VCaP (cell line): ENCODE results near the gene RTCB.

Source experiments
- H3K27ac ChIP-seq: fragments of 450-650 bp; 2 replicates; pipeline ENCODE4 v1.5.1; 2017
- TF ChIP-seq, protein P1 (sequence below): fragments of 450-650 bp; conservative IDR thresholded peaks from 2 replicates; pipeline ENCODE4 v1.5.1; 2017; ENCODE audit warnings: mild to moderate bottlenecking, moderate library complexity

The RTCB gene

DNA sequence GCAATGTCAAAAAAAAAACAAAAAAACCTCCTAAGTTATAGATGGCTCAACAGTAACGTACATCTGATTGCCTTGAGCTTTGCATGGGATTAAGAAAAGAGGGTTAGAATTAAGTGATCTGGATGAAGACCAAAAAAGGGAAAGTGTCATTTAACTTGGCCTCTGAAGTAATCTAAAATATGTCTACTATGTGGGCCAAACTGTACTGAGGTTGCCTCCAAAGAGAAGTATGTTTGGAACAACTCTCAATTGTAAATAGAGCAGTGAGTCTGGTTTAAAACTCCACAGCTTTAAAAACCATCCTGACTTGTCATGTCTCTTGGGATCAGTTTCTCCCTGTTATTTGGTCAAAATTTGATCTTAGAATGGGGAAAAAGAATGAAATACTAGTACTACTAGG is 11.6 kb upstream of the RTCB start:
- TF ChIP-seq, protein P1, sequence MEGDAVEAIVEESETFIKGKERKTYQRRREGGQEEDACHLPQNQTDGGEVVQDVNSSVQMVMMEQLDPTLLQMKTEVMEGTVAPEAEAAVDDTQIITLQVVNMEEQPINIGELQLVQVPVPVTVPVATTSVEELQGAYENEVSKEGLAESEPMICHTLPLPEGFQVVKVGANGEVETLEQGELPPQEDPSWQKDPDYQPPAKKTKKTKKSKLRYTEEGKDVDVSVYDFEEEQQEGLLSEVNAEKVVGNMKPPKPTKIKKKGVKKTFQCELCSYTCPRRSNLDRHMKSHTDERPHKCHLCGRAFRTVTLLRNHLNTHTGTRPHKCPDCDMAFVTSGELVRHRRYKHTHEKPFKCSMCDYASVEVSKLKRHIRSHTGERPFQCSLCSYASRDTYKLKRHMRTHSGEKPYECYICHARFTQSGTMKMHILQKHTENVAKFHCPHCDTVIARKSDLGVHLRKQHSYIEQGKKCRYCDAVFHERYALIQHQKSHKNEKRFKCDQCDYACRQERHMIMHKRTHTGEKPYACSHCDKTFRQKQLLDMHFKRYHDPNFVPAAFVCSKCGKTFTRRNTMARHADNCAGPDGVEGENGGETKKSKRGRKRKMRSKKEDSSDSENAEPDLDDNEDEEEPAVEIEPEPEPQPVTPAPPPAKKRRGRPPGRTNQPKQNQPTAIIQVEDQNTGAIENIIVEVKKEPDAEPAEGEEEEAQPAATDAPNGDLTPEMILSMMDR = no peak
- H3K27ac ChIP-seq = no peak overlapping the region

DNA sequence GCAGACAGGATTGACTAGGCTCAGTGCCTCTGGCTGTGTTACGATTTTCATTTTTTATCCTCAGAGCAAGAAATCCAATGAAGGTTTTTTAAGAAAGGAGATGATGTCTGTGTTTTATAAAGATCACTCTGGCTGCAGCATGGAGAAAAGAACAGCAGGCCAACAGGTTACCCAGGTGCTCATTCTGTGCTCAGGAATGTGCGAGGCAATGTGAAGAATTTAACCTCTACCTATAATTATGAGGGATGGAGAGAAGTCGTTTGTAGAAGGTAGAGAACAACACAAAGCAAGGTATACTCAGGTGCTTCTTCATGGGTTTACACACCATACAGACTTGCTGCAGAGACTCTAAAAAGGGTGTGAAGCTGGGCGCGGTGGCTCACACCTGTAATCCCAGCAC is 10.0 kb upstream of the RTCB start:
- TF ChIP-seq, protein P1 = no peak

DNA sequence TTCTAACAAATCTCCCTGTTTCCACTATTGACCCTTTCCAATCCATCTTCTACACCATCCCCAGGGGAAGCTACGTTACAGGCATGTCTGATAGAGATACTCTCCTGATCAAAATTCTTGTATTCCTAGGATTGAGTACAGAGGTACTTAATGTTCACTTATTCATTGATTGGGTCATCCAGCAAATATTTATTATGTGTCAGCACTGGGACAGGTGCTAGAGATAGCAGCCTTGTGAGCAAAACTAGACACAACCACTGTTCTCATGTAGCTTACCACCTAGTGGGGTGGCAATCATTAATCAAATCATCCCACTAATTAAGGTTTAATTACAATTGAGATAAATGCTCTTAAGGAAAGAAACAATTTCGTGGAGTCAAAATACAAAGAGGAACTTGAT is 9.4 kb upstream of the RTCB start:
- H3K27ac ChIP-seq = no peak overlapping the region
- TF ChIP-seq, protein P1 = no peak

More for the DNA sequence above, 10.0 kb upstream of the RTCB start:
- no peak overlapping the region for H3K27ac ChIP-seq

DNA sequence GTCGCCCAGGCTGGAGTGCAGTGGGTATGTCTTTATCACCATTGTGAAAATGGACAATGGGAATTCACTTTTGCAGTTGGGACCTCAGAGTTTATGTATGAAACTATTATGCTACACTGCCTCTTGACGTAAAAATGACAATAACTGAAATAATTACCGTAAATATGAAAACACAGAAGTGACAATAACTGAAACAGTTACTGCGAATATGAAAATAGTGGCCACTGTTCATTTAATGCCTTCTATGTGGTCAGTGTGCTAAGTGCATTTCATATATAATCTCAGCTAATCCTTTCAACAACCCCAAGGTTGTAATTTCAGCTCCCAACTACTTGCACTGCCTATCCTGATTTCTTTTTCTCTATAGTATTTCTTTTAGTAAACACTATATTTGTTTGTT is 5.9 kb upstream of the RTCB start:
- TF ChIP-seq, protein P1 = no peak
- H3K27ac ChIP-seq = no peak overlapping the region

DNA sequence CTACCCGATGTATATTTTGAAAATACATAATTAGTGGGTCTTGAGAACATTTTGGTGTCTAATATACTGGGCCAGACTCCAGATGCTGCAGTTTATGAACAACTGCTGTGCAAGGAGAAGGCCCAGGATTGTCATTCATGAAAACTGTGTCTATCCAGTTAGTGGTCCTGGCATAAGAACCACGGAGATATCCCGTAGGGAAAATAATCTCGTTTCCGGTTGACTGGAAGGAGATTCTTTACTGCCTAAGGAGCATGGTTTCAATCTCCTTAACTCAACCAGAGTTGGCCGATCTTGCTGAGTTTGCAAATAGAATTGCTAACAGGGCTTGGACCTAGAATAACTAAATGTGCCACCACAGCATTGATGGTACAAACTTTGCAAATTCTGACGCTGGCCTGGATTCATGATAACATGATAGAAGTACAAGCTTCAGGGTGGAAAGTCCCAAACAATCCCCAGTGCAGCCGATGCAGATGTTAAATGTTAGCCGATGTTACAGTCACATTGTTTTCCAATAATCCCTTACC is 4.6 kb upstream of the RTCB start:
- H3K27ac ChIP-seq = no peak overlapping the region
- TF ChIP-seq, protein P1 = no peak

DNA sequence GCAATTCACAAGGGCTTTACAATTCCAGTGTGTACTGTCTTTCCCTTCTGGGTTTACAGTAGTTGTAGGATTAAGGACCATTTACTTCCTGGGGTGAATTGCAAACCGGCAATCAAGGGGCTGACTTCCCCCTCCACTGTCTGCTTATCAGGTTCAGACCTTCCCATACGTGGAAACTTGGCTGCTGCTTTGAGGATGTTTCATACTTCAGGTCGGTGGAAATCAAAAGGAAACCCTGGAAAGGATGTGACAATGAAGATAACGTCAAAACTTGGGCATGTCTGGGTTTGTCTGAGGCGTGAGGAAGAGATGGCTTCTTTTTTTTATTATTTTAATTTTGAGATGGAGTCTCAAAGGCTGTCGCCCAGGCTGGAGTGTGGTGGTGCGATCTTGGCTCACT is 2.1 kb upstream of the RTCB start:
- TF ChIP-seq, protein P1 = no peak
- H3K27ac ChIP-seq = no peak overlapping the region

DNA sequence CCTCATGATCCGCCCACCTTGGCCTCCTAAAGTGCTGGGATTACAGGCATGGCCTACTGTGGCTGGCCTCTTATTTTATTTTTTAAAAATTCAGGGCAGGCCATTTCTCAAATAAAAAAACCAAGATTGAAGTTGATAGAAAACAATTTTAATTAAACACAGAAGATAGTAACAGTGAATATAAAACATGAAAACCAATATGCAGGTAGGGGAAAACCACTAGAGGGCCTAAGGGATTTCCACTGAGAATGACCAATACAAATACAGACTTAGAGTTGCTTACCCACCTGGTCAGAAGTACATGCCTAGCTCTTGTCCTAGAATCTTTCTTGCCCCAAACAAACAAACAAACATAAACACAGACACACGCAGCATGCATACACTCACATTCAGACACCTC is 1.7 kb upstream of the RTCB start:
- TF ChIP-seq, protein P1 = peak; percentile 76
- no peak overlapping the region for H3K27ac ChIP-seq
